ENCODE data around the gene CCDC127. TPM values are rescaled to one million over a fixed set of nuclear protein-coding genes. Genes with fewer than 3 reads are reported as not detected.

Gene CCDC127
- total and polyA plus RNA-seq, 5 donors from 2014 or later, result 3.2 to 5.7 (median 4.0) TPM

DNA sequence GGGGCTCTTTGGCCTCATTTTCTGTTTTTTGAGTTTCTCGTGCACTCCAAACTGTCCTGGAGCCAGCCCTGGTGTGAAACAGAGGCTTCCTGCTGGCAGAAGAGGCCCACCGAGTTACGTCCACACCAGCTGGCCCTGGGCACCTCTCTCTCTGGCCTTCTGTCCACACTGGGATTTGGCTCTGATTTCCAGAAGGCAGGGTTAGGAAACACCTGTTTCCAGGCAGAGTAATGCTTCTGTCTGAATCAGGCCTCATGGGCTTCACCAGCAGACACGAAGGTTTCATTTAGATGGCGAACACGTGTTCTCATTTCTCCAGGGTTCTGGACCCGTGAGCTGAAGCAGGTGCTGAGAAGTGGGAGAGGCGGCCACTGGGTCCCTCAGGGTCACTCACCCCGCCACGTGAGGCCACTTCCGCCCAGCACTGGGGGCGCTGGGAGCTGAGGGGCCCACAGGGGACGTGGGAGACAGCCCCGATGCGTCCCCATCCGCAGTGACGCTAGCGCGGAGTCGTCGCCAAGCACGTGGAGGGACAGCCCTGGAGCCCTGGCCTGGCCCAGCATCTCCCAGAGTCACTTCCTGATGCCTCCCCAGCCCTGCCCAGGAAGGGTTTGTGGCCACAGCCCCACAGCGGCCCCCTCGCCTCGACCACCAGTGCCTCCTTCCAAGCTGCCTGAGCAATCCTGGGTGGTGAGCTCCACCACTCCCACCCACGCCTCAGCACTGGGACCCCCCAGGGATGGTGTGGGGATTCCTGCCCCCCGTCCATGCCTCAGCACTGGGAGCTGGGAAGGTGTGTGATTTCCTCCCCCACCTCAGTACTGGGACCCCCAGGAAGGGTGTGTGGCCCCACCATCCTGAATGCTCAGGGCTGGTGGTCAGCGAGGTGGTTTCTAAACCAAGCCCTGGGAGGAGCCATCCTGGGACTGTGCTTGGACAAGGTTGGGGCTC is 31.6 kb downstream of the CCDC127 start:
- ATAC-seq (ENCODE audit: low read depth in 2 of 2), result no peak
- Mint-ChIP-seq H3K36me3 (no peaks in the 10 kb centered on the region), H3K4me1 (peaks cover 0 to 8% (median 5%) of the 10 kb centered on the region in 4 donors), H3K4me3 (no peak overlapping the region), H3K27ac (no peak overlapping the region), H3K9me3 (no peaks in the 10 kb centered on the region), H3K27me3 (no peaks in the 10 kb centered on the region)
- Histone ChIP-seq H3K36me3 (ENCODE audit: control insufficient read depth, insufficient read depth, low read length) (no peaks in the 10 kb centered on the region), H3K9me3 (ENCODE audit: control insufficient read depth in 2 of 2, low read length in 2 of 2) (no peaks in the 10 kb centered on the region), H3K4me3 (ENCODE audit: low read depth, low read length) (no peak overlapping the region), H3K27ac (ENCODE audit: insufficient read depth, low read length, poor library complexity, severe bottlenecking) (no peak overlapping the region), H3K4me1 (ENCODE audit: control insufficient read depth, insufficient read depth, low read length, poor library complexity, severe bottlenecking) (peaks cover 9% of the 10 kb centered on the region), H3K27me3 (ENCODE audit: control insufficient read depth, insufficient read depth, low read length) (no peaks in the 10 kb centered on the region)
- no peak for DNase-seq

DNA sequence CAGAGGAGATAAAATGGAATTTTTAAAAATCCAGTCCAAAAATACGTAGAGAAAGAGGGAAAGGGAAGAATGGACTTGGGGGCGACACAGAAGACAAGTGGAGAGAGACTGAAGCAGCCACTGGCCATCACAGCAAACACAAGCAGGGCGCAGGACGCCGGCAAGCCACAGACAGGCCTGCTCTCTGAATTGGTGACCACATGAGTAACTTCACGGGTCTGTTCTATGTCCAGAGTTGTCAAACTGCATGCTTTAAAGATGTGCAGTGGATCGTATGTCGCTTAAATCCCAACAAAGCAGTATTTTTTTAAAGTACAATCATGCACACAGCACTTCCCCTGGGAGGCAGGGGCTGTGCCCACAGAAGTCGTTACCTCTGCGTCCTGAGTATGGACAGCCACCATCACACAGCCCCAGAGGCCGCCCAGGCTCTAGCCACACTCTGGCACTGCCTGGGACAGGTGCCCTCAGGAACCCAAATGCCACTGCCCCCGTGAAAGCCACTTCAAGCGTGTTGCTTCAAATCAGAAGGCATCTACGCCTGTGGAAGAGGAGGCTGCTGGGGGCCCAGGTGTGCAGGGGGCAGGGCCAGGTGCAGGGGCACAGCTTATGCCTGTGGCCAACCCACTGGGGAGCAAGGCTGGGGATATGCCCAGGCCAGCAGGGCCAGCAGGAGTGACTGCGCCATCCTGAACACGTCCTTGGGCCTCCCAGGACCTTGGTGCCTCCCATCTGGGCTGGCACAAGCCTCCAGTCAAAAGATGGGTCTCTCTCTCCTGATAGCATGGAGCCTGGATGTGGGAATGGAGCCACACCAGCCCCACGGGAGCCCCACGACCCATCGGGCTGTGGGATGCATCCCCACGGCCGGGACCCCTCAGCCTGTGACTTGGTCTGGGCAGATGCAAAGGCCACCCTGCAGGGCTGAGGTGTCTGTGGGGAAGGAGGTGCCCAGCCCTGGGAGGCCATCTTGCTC is 32.6 kb downstream of the CCDC127 start:
- Mint-ChIP-seq H3K27ac (no peak overlapping the region), H3K4me1 (peaks cover 0 to 8% (median 5%) of the 10 kb centered on the region in 4 donors), H3K9me3 (no peaks in the 10 kb centered on the region), H3K27me3 (peaks cover 5% of the 10 kb centered on the region), H3K4me3 (no peak overlapping the region), H3K36me3 (no peaks in the 10 kb centered on the region)
- Histone ChIP-seq H3K27ac (ENCODE audit: insufficient read depth, low read length, poor library complexity, severe bottlenecking) (no peak overlapping the region), H3K4me3 (ENCODE audit: low read depth, low read length) (no peak overlapping the region), H3K36me3 (ENCODE audit: control insufficient read depth, insufficient read depth, low read length) (no peaks in the 10 kb centered on the region), H3K27me3 (ENCODE audit: control insufficient read depth, insufficient read depth, low read length) (no peaks in the 10 kb centered on the region), H3K9me3 (ENCODE audit: control insufficient read depth in 2 of 2, low read length in 2 of 2) (no peaks in the 10 kb centered on the region), H3K4me1 (ENCODE audit: control insufficient read depth, insufficient read depth, low read length, poor library complexity, severe bottlenecking) (peaks cover 9% of the 10 kb centered on the region)
- ATAC-seq (ENCODE audit: low read depth in 2 of 2) (no peak), DNase-seq (no peak)

DNA sequence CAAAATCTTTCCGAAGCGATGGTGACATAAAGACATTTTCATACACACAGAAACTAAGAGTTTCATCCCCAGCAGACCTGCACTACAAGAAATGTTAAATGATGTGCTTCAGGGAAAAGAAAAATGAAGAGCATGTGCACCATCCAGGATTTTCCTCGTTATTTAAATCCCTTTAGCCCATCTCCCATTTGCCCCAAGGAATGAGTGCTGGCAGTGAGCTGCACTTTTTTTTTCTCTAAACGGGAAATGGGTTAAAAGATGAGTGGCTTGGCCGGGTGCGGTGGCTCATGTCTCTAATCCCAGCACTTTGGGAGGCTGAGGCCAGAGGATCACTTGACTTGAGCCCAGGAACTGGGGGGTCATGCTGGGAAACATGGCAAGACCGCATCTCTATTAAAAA is 33.5 kb downstream of the CCDC127 start:
- Mint-ChIP-seq H3K4me1 (peaks cover 0 to 8% (median 5%) of the 10 kb centered on the region in 4 donors), H3K4me3 (no peak overlapping the region), H3K9me3 (no peaks in the 10 kb centered on the region), H3K36me3 (no peaks in the 10 kb centered on the region), H3K27me3 (peaks cover 5% of the 10 kb centered on the region), H3K27ac (no peak overlapping the region)
- peaks cover 9% of the 10 kb centered on the region for H3K4me1 ChIP-seq (ENCODE audit: control insufficient read depth, insufficient read depth, low read length, poor library complexity, severe bottlenecking)
- DNase-seq, result no peak
- H3K9me3 ChIP-seq (ENCODE audit: control insufficient read depth in 2 of 2, low read length in 2 of 2), result no peaks in the 10 kb centered on the region
- H3K27ac ChIP-seq (ENCODE audit: insufficient read depth, low read length, poor library complexity, severe bottlenecking), result no peak overlapping the region
- H3K27me3 ChIP-seq (ENCODE audit: control insufficient read depth, insufficient read depth, low read length), result no peaks in the 10 kb centered on the region
- no peaks in the 10 kb centered on the region for H3K36me3 ChIP-seq (ENCODE audit: control insufficient read depth, insufficient read depth, low read length)
- ATAC-seq (ENCODE audit: low read depth in 2 of 2), result no peak
- H3K4me3 ChIP-seq (ENCODE audit: low read depth, low read length), result no peak overlapping the region

DNA sequence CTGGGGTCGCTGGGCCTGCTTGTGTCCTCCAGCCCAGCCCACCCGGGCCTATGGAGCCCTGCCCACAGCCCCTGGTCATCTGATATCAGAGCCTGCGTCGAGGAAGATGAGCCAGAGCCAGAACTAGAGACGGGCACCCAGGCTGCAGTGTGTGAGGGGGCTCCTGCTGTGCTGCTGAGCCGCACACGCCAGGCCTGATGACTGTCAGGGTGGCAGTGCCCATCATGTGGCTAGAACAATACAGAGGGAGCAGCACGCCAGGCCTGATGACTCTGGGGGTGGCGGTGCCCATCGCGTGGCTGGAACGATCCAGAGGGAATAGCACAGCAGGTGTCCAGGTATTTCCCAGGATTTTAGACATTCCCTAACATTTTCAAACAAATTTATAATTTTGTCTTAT is 35.8 kb downstream of the CCDC127 start:
- H3K4me3 Mint-ChIP-seq, result no peak overlapping the region
- no peaks in the 10 kb centered on the region for H3K36me3 ChIP-seq (ENCODE audit: control insufficient read depth, insufficient read depth, low read length)
- H3K9me3 Mint-ChIP-seq, result no peaks in the 10 kb centered on the region
- ATAC-seq (ENCODE audit: low read depth in 2 of 2), result no peak
- no peak for DNase-seq
- H3K4me1 Mint-ChIP-seq, result peaks cover 0 to 2% (median 0%) of the 10 kb centered on the region in 4 donors
- peaks cover 12% of the 10 kb centered on the region for H3K27me3 Mint-ChIP-seq
- no peaks in the 10 kb centered on the region for H3K4me1 ChIP-seq (ENCODE audit: control insufficient read depth, insufficient read depth, low read length, poor library complexity, severe bottlenecking)
- H3K27ac ChIP-seq (ENCODE audit: insufficient read depth, low read length, poor library complexity, severe bottlenecking), result no peak overlapping the region
- no peak overlapping the region for H3K4me3 ChIP-seq (ENCODE audit: low read depth, low read length)
- H3K27me3 ChIP-seq (ENCODE audit: control insufficient read depth, insufficient read depth, low read length), result no peaks in the 10 kb centered on the region
- H3K36me3 Mint-ChIP-seq, result no peaks in the 10 kb centered on the region
- no peak overlapping the region for H3K27ac Mint-ChIP-seq
- no peaks in the 10 kb centered on the region for H3K9me3 ChIP-seq (ENCODE audit: control insufficient read depth in 2 of 2, low read length in 2 of 2)

DNA sequence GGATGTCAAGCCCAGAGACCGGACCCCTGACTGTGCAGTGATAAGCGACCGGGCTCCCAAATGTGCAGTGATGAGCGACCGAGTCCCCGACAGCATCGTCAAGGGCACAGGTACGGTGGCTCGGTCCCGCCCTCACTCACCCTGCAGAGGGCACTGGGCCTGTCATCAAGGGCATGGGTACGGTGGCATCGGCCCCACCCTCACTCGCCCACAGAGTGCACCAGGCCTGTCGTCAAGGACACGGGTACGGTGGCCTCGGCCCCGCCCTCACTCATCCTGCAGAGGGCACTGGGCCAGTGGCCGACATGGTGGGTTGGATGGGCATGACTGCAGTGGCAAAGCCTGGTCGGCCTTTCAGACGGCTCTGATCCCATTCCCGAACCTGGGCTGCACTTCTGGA is 36.4 kb downstream of the CCDC127 start:
- Histone ChIP-seq H3K27me3 (ENCODE audit: control insufficient read depth, insufficient read depth, low read length) (no peaks in the 10 kb centered on the region), H3K36me3 (ENCODE audit: control insufficient read depth, insufficient read depth, low read length) (no peaks in the 10 kb centered on the region), H3K4me1 (ENCODE audit: control insufficient read depth, insufficient read depth, low read length, poor library complexity, severe bottlenecking) (no peaks in the 10 kb centered on the region), H3K4me3 (ENCODE audit: low read depth, low read length) (no peak overlapping the region), H3K27ac (ENCODE audit: insufficient read depth, low read length, poor library complexity, severe bottlenecking) (no peak overlapping the region), H3K9me3 (ENCODE audit: control insufficient read depth in 2 of 2, low read length in 2 of 2) (no peaks in the 10 kb centered on the region)
- no peak for ATAC-seq (ENCODE audit: low read depth in 2 of 2)
- Mint-ChIP-seq H3K9me3 (no peaks in the 10 kb centered on the region), H3K4me3 (no peak overlapping the region), H3K4me1 (peaks cover 0 to 5% (median 0%) of the 10 kb centered on the region in 4 donors), H3K36me3 (no peaks in the 10 kb centered on the region), H3K27me3 (peaks cover 15% of the 10 kb centered on the region), H3K27ac (no peak overlapping the region)
- no peak for DNase-seq

DNA sequence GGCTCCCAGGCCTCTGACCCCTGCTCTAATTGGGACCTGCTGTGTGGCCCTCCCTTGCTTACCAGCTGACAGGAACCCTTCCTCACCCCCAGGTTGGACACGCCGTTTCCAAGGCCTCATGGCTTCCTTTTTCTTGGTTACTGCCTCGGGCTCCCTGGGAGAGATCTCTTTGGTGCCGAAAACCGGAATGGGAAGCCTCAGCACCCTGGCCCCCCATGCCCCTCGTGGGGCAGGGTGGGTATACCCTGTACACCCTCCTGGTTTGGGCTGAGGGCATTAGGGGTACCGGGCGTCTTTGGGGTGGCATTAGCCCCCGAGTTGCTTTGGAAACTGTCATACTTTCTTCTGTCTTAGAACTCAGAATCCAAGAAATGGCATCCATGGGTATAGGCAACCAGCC is 36.8 kb downstream of the CCDC127 start:
- Histone ChIP-seq H3K4me1 (ENCODE audit: control insufficient read depth, insufficient read depth, low read length, poor library complexity, severe bottlenecking) (no peaks in the 10 kb centered on the region), H3K27me3 (ENCODE audit: control insufficient read depth, insufficient read depth, low read length) (no peaks in the 10 kb centered on the region), H3K36me3 (ENCODE audit: control insufficient read depth, insufficient read depth, low read length) (no peaks in the 10 kb centered on the region), H3K27ac (ENCODE audit: insufficient read depth, low read length, poor library complexity, severe bottlenecking) (no peak overlapping the region), H3K9me3 (ENCODE audit: control insufficient read depth in 2 of 2, low read length in 2 of 2) (no peaks in the 10 kb centered on the region), H3K4me3 (ENCODE audit: low read depth, low read length) (no peak overlapping the region)
- ATAC-seq (ENCODE audit: low read depth in 2 of 2) (no peak), DNase-seq (no peak)
- Mint-ChIP-seq H3K9me3 (no peaks in the 10 kb centered on the region), H3K4me1 (peaks cover 0 to 5% (median 0%) of the 10 kb centered on the region in 4 donors), H3K36me3 (no peaks in the 10 kb centered on the region), H3K27me3 (peaks cover 15% of the 10 kb centered on the region), H3K27ac (no peak overlapping the region), H3K4me3 (no peak overlapping the region)

DNA sequence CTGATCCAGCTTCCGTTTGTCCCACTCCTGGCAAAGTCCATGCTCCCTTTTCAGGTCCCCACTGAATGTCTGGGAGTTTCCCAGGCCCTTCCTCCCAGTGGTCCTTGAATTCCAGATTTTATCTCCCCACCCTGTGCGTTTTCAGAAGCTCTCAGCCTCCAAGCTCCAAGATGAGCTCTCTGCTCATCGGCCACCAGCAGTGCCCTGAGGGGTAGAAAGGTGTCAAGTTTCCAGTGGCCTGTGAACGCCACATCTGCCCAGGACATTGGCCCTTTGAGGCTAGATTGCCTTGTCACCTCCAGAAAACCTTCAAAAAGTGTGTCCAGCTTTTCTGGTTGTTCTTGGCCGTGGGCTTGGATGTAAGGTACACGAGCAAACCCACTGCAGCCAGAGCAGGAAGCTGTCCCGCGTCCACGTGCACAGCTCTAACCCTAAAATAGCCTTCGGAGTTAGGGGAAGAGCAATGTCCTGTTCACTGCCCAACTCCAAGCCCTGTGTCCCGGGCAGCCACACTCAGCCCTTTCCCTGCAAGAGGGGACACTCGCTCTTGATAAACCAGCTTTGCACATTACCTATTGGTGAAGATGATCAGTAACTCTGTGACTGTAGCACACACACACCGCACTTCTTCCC is 37.6 kb downstream of the CCDC127 start:
- H3K36me3 ChIP-seq (ENCODE audit: control insufficient read depth, insufficient read depth, low read length), result no peaks in the 10 kb centered on the region
- no peak overlapping the region for H3K4me3 ChIP-seq (ENCODE audit: low read depth, low read length)
- no peak overlapping the region for H3K27ac ChIP-seq (ENCODE audit: insufficient read depth, low read length, poor library complexity, severe bottlenecking)
- H3K9me3 ChIP-seq (ENCODE audit: control insufficient read depth in 2 of 2, low read length in 2 of 2), result no peaks in the 10 kb centered on the region
- H3K27me3 Mint-ChIP-seq, result peaks cover 15% of the 10 kb centered on the region
- H3K4me1 ChIP-seq (ENCODE audit: control insufficient read depth, insufficient read depth, low read length, poor library complexity, severe bottlenecking), result no peaks in the 10 kb centered on the region
- no peak overlapping the region for H3K4me3 Mint-ChIP-seq
- peaks cover 0 to 5% (median 0%) of the 10 kb centered on the region in 4 donors for H3K4me1 Mint-ChIP-seq
- no peaks in the 10 kb centered on the region for H3K27me3 ChIP-seq (ENCODE audit: control insufficient read depth, insufficient read depth, low read length)
- no peaks in the 10 kb centered on the region for H3K36me3 Mint-ChIP-seq
- no peak for ATAC-seq (ENCODE audit: low read depth in 2 of 2)
- no peaks in the 10 kb centered on the region for H3K9me3 Mint-ChIP-seq
- H3K27ac Mint-ChIP-seq, result no peak overlapping the region
- DNase-seq, result no peak
